ENCODE results near the gene SNRPA. TPM values are rescaled to one million over a fixed set of nuclear protein-coding genes. Genes with fewer than 3 reads are reported as not detected.

SNRPA gene
- 10 to 100 TPM; 47.3 to 69.1 (median 57.6) TPM for total RNA-seq

- Histone ChIP-seq H3K4me3 (peak within 1 kb of the TSS; percentile 65 to 82 (median 72)), H3K4me1 (peaks cover 46 to 64% (median 59%) of the 10 kb centered on the region in 4 donors), H3K27me3 (no peaks in the 10 kb centered on the region), H3K27ac (replicated peaks in 1 of 4) (peak within 1 kb of the TSS; percentile 89 to 98 (median 92)), H3K36me3 (peaks cover 4 to 20% (median 7%) of the 10 kb centered on the region in 4 donors), H3K9me3 (no peaks in the 10 kb centered on the region)
- TF ChIP-seq POLR2AphosphoS5 (IDR thresholded peaks at IDR 0.05) (peak; percentile 90 to 96), POLR2A (IDR thresholded peaks at IDR 0.05; ENCODE audit: low read depth) (peak; percentile 76), EP300 (IDR thresholded peaks at IDR 0.05) (no peak)
- TF ChIP-seq, protein P1, sequence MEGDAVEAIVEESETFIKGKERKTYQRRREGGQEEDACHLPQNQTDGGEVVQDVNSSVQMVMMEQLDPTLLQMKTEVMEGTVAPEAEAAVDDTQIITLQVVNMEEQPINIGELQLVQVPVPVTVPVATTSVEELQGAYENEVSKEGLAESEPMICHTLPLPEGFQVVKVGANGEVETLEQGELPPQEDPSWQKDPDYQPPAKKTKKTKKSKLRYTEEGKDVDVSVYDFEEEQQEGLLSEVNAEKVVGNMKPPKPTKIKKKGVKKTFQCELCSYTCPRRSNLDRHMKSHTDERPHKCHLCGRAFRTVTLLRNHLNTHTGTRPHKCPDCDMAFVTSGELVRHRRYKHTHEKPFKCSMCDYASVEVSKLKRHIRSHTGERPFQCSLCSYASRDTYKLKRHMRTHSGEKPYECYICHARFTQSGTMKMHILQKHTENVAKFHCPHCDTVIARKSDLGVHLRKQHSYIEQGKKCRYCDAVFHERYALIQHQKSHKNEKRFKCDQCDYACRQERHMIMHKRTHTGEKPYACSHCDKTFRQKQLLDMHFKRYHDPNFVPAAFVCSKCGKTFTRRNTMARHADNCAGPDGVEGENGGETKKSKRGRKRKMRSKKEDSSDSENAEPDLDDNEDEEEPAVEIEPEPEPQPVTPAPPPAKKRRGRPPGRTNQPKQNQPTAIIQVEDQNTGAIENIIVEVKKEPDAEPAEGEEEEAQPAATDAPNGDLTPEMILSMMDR (IDR thresholded peaks at IDR 0.05), result peak in 1 of 3 experiments; percentile 17
- under 1% methylated on average over 25 of the region's 46 CpGs for WGBS
- intact Hi-C loops (cut with DNase I), result loop anchor here (5.0 kb wide), 2 partner anchors 46 to 66 kb away; partner anchors contain the start of gene EGLN2
- peak; percentile 100 for DNase-seq (ENCODE audit: extremely low spot score)
Observed at GRCh38 chr19:40750874-40751537, at the start of gene SNRPA. TSS of gene SNRPA (plus strand) at chr19:40751203. CDS start at chr19:40751409, 206 bp downstream.

- peaks cover 12 to 18% (median 13%) of the 10 kb centered on the region in 4 donors for H3K4me1 ChIP-seq
- no peak overlapping the region for H3K27ac ChIP-seq (replicated peaks in 1 of 4)
- H3K9me3 ChIP-seq, result no peaks in the 10 kb centered on the region
- TF ChIP-seq, protein P1 (IDR thresholded peaks at IDR 0.05), result no peak
- TF ChIP-seq EP300 (IDR thresholded peaks at IDR 0.05) (no peak), POLR2AphosphoS5 (IDR thresholded peaks at IDR 0.05) (no peak), POLR2A (IDR thresholded peaks at IDR 0.05; ENCODE audit: low read depth) (no peak)
- WGBS, result 91% methylated on average over 6 of the region's 6 CpGs
- intact Hi-C loops (cut with DNase I), result no loop called here
- DNase-seq (ENCODE audit: extremely low spot score), result no peak
- H3K36me3 ChIP-seq, result peaks cover 27 to 94% (median 74%) of the 10 kb centered on the region in 4 donors
- no peaks in the 10 kb centered on the region for H3K27me3 ChIP-seq
- no peak overlapping the region for H3K4me3 ChIP-seq
Observed at GRCh38 chr19:40701758-40702157, 49.2 kb upstream of the SNRPA start.

GRCh38 chr19:40702337-40703012 is 48.5 kb upstream of the SNRPA start:
- intact Hi-C loops (cut with DNase I), result no loop called here
- Histone ChIP-seq H3K36me3 (peaks cover 22 to 94% (median 71%) of the 10 kb centered on the region in 4 donors), H3K9me3 (no peaks in the 10 kb centered on the region), H3K27me3 (no peaks in the 10 kb centered on the region), H3K4me3 (no peak overlapping the region), H3K27ac (replicated peaks in 1 of 4) (peak overlapping the region; percentile 34 to 74 (median 46)), H3K4me1 (peaks cover 12 to 18% (median 13%) of the 10 kb centered on the region in 4 donors)
- TF ChIP-seq, protein P1 (IDR thresholded peaks at IDR 0.05), result peak; percentile 30 to 65 (median 42)
- TF ChIP-seq POLR2A (IDR thresholded peaks at IDR 0.05; ENCODE audit: low read depth), result no peak
- DNase-seq (ENCODE audit: extremely low spot score), result no peak
- 71% methylated on average over 18 of the region's 18 CpGs for WGBS

GRCh38 chr19:40703029-40703755 is 47.8 kb upstream of the SNRPA start:
- Histone ChIP-seq H3K27ac (replicated peaks in 1 of 4) (peak overlapping the region; percentile 18 to 74 (median 46)), H3K27me3 (no peaks in the 10 kb centered on the region), H3K9me3 (no peaks in the 10 kb centered on the region), H3K4me3 (no peak overlapping the region), H3K4me1 (peaks cover 12 to 18% (median 13%) of the 10 kb centered on the region in 4 donors), H3K36me3 (peaks cover 22 to 97% (median 76%) of the 10 kb centered on the region in 4 donors)
- 84% methylated on average over 24 of the region's 24 CpGs for WGBS
- intact Hi-C loops (cut with DNase I), result no loop called here
- no peak for DNase-seq (ENCODE audit: extremely low spot score)
- TF ChIP-seq, protein P1 (IDR thresholded peaks at IDR 0.05), result no peak
- TF ChIP-seq EP300 (IDR thresholded peaks at IDR 0.05) (no peak), POLR2AphosphoS5 (IDR thresholded peaks at IDR 0.05) (no peak)

Data from esophagus muscularis mucosa (tissue), 4 donors.